ENCODE measurements around the gene STC2. TPM values are rescaled to one million over a fixed set of nuclear protein-coding genes. Genes with fewer than 3 reads are reported as not detected.

The STC2 gene
- polyA plus RNA-seq, 3 donors: not detected

DNA sequence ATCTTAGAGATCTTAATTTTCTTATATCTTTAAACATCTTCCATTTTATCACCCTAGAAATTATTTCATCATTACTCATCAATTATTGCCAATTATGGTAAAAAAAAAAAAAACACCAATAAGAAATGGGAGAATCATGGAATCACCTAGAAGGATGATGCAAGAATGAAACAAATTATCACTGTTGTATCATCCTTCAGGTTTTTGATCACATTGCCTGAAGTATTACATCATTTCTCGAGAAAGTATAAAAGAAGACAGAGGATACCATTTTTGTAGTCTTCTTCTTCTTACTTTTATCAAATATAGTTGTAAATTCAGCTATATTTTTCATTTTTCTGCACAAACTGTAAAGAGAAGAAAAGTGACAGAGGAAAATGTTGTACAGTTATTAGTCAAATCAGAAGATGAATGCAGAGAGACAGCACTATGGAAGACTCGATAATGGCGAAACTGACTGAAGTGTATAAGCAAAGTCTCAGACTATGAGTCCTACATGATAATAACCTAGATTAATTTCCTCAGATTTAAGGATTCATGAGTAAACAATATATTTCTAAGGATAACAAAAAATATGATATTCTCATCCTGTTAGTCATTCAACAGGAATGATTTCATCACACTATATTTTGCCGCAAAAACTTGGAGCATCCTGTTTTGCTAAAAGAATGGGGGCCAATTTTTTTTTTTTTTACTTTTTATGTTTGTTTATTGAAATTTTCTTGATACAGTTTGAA, 5.9 kb upstream of the STC2 start:
- no peak overlapping the region for H3K27ac Mint-ChIP-seq
- no peak for TF ChIP-seq CTCF (IDR thresholded peaks at IDR 0.05)
- Histone ChIP-seq H3K4me1 (ENCODE audit: control insufficient read depth in 1 of 2, insufficient read depth in 2 of 2, low read length in 2 of 2) (no peaks in the 10 kb centered on the region), H3K9me3 (replicated peaks in 1 of 2; ENCODE audit: control insufficient read depth in 1 of 2, insufficient read depth in 1 of 2, low read length in 2 of 2) (peaks cover 6 to 8% of the 10 kb centered on the region in 2 donors), H3K27me3 (ENCODE audit: control insufficient read depth in 2 of 2, insufficient read depth in 2 of 2, low read length in 2 of 2) (peaks cover 23 to 45% of the 10 kb centered on the region in 2 donors), H3K79me2 (ENCODE audit: insufficient read depth, low read length) (no peaks in the 10 kb centered on the region), H3K4me3 (replicated peaks in 1 of 3; ENCODE audit: low read depth in 2 of 3, low read length in 3 of 3) (no peak overlapping the region), H3K27ac (ENCODE audit: low read depth in 1 of 2, low read length in 2 of 2) (no peak overlapping the region), H2AFZ (ENCODE audit: insufficient read depth, low read depth, low read length, poor library complexity, severe bottlenecking) (no peak overlapping the region), H3K36me3 (replicated peaks in 1 of 2; ENCODE audit: control insufficient read depth in 1 of 2, insufficient read depth in 2 of 2, low read length in 2 of 2) (no peaks in the 10 kb centered on the region), H4K20me1 (ENCODE audit: insufficient read depth, low read length) (no peaks in the 10 kb centered on the region), H3K9ac (ENCODE audit: insufficient read depth, low read length, poor library complexity, severe bottlenecking) (no peak overlapping the region), H3K4me2 (replicated peaks; ENCODE audit: extremely low read depth, low read length, poor library complexity, severe bottlenecking) (no peak overlapping the region)
- H3K27me3 Mint-ChIP-seq (ENCODE audit: low read depth in 3 of 3): peaks cover 42 to 55% (median 49%) of the 10 kb centered on the region in 3 donors
- DNase-seq: no peak
- peaks cover 0 to 10% (median 7%) of the 10 kb centered on the region in 7 donors for H3K9me3 Mint-ChIP-seq
- intact Hi-C loops (cut with micrococcal nuclease): no loop called here
- WGBS (ENCODE audit: insufficient coverage): no CpG with 5 or more reads among the region's 4 CpGs
- H3K4me3 Mint-ChIP-seq: no peak overlapping the region
- H3K36me3 Mint-ChIP-seq: no peaks in the 10 kb centered on the region
- H3K4me1 Mint-ChIP-seq: peaks cover 6% of the 10 kb centered on the region

- Histone ChIP-seq H2AFZ (ENCODE audit: insufficient read depth, low read depth, low read length, poor library complexity, severe bottlenecking) (no peak overlapping the region), H3K4me1 (ENCODE audit: control insufficient read depth in 1 of 2, insufficient read depth in 2 of 2, low read length in 2 of 2) (peaks cover 12 to 19% of the 10 kb centered on the region in 2 donors), H3K79me2 (ENCODE audit: insufficient read depth, low read length) (no peaks in the 10 kb centered on the region), H3K9ac (ENCODE audit: insufficient read depth, low read length, poor library complexity, severe bottlenecking) (no peak overlapping the region), H3K4me3 (replicated peaks in 1 of 3; ENCODE audit: low read depth in 2 of 3, low read length in 3 of 3) (no peak overlapping the region), H3K4me2 (replicated peaks; ENCODE audit: extremely low read depth, low read length, poor library complexity, severe bottlenecking) (no peak overlapping the region), H3K27me3 (ENCODE audit: control insufficient read depth in 2 of 2, insufficient read depth in 2 of 2, low read length in 2 of 2) (peaks cover 40 to 66% of the 10 kb centered on the region in 2 donors), H3K9me3 (replicated peaks in 1 of 2; ENCODE audit: control insufficient read depth in 1 of 2, insufficient read depth in 1 of 2, low read length in 2 of 2) (peaks cover 10 to 13% of the 10 kb centered on the region in 2 donors), H3K36me3 (replicated peaks in 1 of 2; ENCODE audit: control insufficient read depth in 1 of 2, insufficient read depth in 2 of 2, low read length in 2 of 2) (no peaks in the 10 kb centered on the region), H4K20me1 (ENCODE audit: insufficient read depth, low read length) (no peaks in the 10 kb centered on the region), H3K27ac (ENCODE audit: low read depth in 1 of 2, low read length in 2 of 2) (no peak overlapping the region)
- Mint-ChIP-seq H3K27ac (no peak overlapping the region), H3K4me3 (peak overlapping the region in 1 of 2 donors; percentile 71), H3K27me3 (ENCODE audit: low read depth in 3 of 3) (peaks cover 60 to 73% (median 67%) of the 10 kb centered on the region in 3 donors), H3K4me1 (peaks cover 19% of the 10 kb centered on the region), H3K36me3 (peaks cover 0 to 1% of the 10 kb centered on the region in 2 donors), H3K9me3 (peaks cover 0 to 14% (median 9%) of the 10 kb centered on the region in 7 donors)
- intact Hi-C loops (cut with micrococcal nuclease): no loop called here
- 36% methylated on average over 15 of the region's 16 CpGs for WGBS (ENCODE audit: insufficient coverage)
- peak; percentile 54 to 76 (median 56) for DNase-seq
- peak; percentile 67 for TF ChIP-seq CTCF (IDR thresholded peaks at IDR 0.05)
These were observed 3.8 kb upstream of the STC2 start for GRCh38 chr5:173331956-173332479.
